Mucosa of descending colon (tissue), 3 donors: Measurements from ENCODE around the gene LRIT3. TPM values are rescaled to one million over a fixed set of nuclear protein-coding genes. Genes with fewer than 3 reads are reported as not detected.
A peak's percentile ranks its signal among the peaks of the same experiment; 100 is the strongest.

Source experiments
- ATAC-seq: fragments of 200-7000 bp; cut with Tn5 transposase; one replicate; pipeline ENCODE4 v1.9.1; 2020; ENCODE audit warnings: mild to moderate bottlenecking, moderate library complexity
- DNase-seq, 3 donors: peaks; one replicate each; pipeline ENCODE4 v3.0.0-alpha.2; 2020
- H3K36me3 ChIP-seq: fragments of 200-600 bp; one replicate; pipeline ENCODE4 v1.8.0; 2021; ENCODE audit warnings: low read depth, mild to moderate bottlenecking
- H3K4me1 ChIP-seq: fragments of 200-600 bp; one replicate; pipeline ENCODE4 v1.8.0; 2021; ENCODE audit warnings: low read depth, mild to moderate bottlenecking
- H3K4me3 ChIP-seq: fragments of 200-600 bp; one replicate; pipeline ENCODE4 v1.8.0; 2021; ENCODE audit warnings: mild to moderate bottlenecking
- H3K9me3 ChIP-seq: fragments of 200-600 bp; one replicate; pipeline ENCODE4 v1.8.0; 2021; ENCODE audit warnings: mild to moderate bottlenecking
- intact Hi-C, 2 donors: fragments of 100-400 bp; cut with DNase I in 1 of 2; cut with micrococcal nuclease in 1 of 2; formaldehyde crosslinking; loops; one replicate each; pipeline versions ENCODE4 v1.11.0 to v1.11.1; 2022; cut with DNase I, micrococcal nuclease
- total RNA-seq, 3 donors: library from RNA; stranded (reverse); fragmentation: NEBNext Ultra II Directional in 2 of 3; extraction: Animal tissue kit (Norgen Biotek cat#: 25700) in 2 of 3; gene quantifications; one replicate each; pipeline versions ENCODE4 v1.2.1 to v1.2.4, GENCODE V29; 2021 to 2023
- TF ChIP-seq, protein P1 (sequence below): fragments of 200-600 bp; IDR thresholded peaks from one replicate; pipeline ENCODE4 v1.8.0; 2022; ENCODE audit warnings: antibody characterized with exemption, mild to moderate bottlenecking
- donor health status: DM: no; HTN: no; CAD: no; lungs with moderate emphysema.
- donor health status: DM: no; HTN: no; CAD: no.
- donor health status: DM: no; HTN: yes; CAD: no.

Gene LRIT3
- total RNA-seq, 3 donors from 2014 or later, result 0.06 TPM; not detected in 2

DNA sequence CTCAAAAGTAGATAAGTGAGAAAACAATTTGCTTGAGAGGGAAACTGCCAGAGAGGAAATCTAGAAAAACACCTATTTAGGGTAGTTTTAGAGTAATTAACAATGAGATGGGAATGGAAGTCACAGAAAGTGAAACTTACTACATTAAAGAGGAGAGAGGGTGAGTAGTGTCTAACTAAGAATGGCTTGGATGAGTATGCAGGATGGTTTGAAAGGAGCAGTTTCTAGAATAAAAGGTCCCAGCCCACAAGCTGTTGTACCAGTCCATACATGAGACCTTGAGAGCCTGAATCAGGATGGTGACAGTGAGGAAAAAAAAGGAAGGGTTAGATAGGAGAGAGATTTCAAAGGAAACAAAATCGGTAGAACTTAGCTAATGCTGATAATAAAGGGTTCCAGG, 31.0 kb upstream of the LRIT3 start:
- DNase-seq, result no peak
- no peak overlapping the region for H3K4me3 ChIP-seq
- intact Hi-C loops, result loop anchor here in 1 of 2 donors (10.0 kb wide), 1 partner anchor 392 kb away; no protein-coding TSS in a partner anchor

DNA sequence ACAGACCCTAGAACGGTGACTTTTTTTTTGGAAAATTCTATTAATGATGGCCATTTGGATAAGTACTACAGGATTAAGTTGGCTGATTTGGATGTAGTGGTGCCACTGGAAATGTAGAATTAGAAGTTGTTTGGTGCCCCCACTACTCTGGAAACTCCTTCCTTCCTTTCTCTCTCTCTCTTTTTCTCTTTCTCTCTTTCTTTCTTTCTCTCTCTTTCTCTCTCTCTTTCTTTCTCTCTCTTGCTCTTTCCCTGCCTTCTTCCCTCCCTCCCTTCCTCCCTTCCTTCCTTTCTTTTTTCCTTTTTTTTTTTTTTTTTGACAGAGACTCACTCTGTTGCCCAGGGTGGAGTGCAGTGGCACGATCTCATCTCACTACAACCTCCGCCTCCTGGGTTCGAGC, 29.6 kb upstream of the LRIT3 start:
- no peaks in the 10 kb centered on the region for H3K9me3 ChIP-seq
- DNase-seq (no peak), ATAC-seq (no peak)
- H3K4me3 ChIP-seq, result no peak overlapping the region
- TF ChIP-seq, protein P1, sequence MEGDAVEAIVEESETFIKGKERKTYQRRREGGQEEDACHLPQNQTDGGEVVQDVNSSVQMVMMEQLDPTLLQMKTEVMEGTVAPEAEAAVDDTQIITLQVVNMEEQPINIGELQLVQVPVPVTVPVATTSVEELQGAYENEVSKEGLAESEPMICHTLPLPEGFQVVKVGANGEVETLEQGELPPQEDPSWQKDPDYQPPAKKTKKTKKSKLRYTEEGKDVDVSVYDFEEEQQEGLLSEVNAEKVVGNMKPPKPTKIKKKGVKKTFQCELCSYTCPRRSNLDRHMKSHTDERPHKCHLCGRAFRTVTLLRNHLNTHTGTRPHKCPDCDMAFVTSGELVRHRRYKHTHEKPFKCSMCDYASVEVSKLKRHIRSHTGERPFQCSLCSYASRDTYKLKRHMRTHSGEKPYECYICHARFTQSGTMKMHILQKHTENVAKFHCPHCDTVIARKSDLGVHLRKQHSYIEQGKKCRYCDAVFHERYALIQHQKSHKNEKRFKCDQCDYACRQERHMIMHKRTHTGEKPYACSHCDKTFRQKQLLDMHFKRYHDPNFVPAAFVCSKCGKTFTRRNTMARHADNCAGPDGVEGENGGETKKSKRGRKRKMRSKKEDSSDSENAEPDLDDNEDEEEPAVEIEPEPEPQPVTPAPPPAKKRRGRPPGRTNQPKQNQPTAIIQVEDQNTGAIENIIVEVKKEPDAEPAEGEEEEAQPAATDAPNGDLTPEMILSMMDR, result no peak
- H3K4me1 ChIP-seq, result peaks cover 7% of the 10 kb centered on the region
- H3K36me3 ChIP-seq, result no peaks in the 10 kb centered on the region
- intact Hi-C loops, result loop anchor here in 1 of 2 donors (10.0 kb wide), 1 partner anchor 393 kb away; no protein-coding TSS in a partner anchor

More for the DNA sequence above, 31.0 kb upstream of the LRIT3 start:
- no peaks in the 10 kb centered on the region for H3K36me3 ChIP-seq
- no peaks in the 10 kb centered on the region for H3K9me3 ChIP-seq
- TF ChIP-seq, protein P1, result no peak
- no peak for ATAC-seq
- H3K4me1 ChIP-seq, result peaks cover 7% of the 10 kb centered on the region

DNA sequence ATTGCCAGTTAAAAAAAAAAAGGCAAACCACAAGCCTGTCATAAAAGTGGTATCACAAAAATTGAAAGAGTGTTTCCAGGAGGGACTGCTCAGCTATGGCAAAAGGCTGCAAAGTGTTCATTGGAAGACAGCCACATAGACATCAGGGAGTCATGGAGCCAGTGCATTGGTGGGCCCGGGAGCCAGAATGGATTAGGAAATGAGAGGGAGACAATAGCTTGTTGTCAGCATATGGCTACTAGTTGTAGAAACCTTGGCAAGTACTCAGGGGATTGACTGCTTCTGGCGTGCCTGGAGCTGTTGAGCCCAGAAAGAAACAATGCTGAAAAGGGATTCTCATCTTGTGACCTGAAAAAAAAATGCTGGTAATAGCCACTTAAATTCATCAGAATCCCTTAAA, 27.3 kb upstream of the LRIT3 start:
- intact Hi-C loops, result loop anchor here in 1 of 2 donors (10.0 kb wide), 1 partner anchor 396 kb away; no protein-coding TSS in a partner anchor
- DNase-seq (no peak), ATAC-seq (no peak)
- Histone ChIP-seq H3K36me3 (no peaks in the 10 kb centered on the region), H3K9me3 (no peaks in the 10 kb centered on the region), H3K4me3 (no peak overlapping the region), H3K4me1 (peaks cover 7% of the 10 kb centered on the region)
- TF ChIP-seq, protein P1, result no peak

DNA sequence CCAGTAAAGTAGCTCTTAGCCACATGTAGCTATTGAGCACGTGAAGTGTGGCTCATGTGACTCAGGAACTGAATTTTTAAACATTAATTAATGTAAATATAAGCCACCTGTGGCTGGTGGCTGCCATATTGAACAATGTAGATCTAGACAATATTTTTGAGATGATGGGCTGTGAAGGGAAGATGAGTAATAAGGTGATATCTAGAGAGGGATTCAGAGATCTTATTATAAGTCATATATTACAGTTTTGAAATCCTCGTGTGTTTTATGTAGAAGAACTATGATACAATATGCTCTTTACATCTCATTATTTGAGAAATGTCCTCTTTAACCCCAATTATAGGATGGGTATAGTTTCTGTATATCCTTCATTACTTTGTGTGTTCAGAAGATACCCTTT, 26.7 kb upstream of the LRIT3 start:
- Histone ChIP-seq H3K9me3 (no peaks in the 10 kb centered on the region), H3K36me3 (no peaks in the 10 kb centered on the region), H3K4me1 (peaks cover 6% of the 10 kb centered on the region), H3K4me3 (no peak overlapping the region)
- intact Hi-C loops, result loop anchor here in 1 of 2 donors (10.0 kb wide), 1 partner anchor 396 kb away; no protein-coding TSS in a partner anchor
- TF ChIP-seq, protein P1, result no peak
- ATAC-seq (no peak), DNase-seq (no peak)

DNA sequence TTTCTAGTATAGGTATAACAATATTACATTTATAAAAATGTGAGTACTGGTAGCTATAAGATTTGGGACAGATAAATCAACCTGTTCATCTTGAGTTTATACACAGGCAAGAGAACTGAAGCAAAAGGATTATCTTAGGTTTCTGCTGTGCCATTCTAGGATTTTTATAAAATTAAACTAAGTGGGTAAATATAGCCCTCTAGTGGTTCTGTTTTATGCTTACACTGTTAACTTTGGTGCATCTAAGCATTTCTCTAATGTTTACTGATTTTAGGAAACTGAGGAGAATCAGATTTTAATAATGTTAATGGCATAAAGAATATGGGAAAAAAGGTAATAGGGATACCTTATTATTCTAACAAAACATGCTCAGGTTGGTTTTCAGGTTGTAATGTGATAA, 21.2 kb upstream of the LRIT3 start:
- peak; percentile 44 for ATAC-seq
- Histone ChIP-seq H3K36me3 (no peaks in the 10 kb centered on the region), H3K4me1 (no peaks in the 10 kb centered on the region), H3K4me3 (no peak overlapping the region), H3K9me3 (no peaks in the 10 kb centered on the region)
- intact Hi-C loops, result loop anchor here in 1 of 2 donors (10.0 kb wide), 1 partner anchor 402 kb away; no protein-coding TSS in a partner anchor
- no peak for DNase-seq
- TF ChIP-seq, protein P1, result no peak
